DND-41 (cell line): ENCODE results near the gene PRSS2.
"Not testable (repeated sequence)": the region's sequence is repeated elsewhere in the genome, so short reads cannot be mapped to it uniquely, and the experiment has no call there.

Experiments
- ATAC-seq: fragments of 200-7000 bp; cut with Tn5 transposase; 3 replicates; pipeline ENCODE4 v1.9.1; 2021; ENCODE audit warnings: low read depth; ENCODE audit not compliant: insufficient read depth
- DNase-seq: peaks from one replicate; pipeline ENCODE4 v3.0.0-alpha.2; 2020
- H2AFZ ChIP-seq: 2 replicates; pipeline ENCODE4 v1.6.0; 2012; ENCODE audit warnings: low read depth, low read length
- H3K27ac ChIP-seq: 2 replicates; pipeline ENCODE4 v1.5.1; 2012; ENCODE audit warnings: low read length, inconsistent platforms
- H3K27me3 ChIP-seq: fragments of 200-600 bp; sonication (generic); 2 replicates; pipeline ENCODE4 v1.6.0; 2012; ENCODE audit warnings: low read length, mild to moderate bottlenecking, inconsistent platforms; ENCODE audit not compliant: insufficient read depth, poor library complexity
- H3K36me3 ChIP-seq: 2 replicates; pipeline ENCODE4 v1.5.1; 2012; ENCODE audit warnings: low read length, inconsistent platforms; ENCODE audit not compliant: insufficient read depth
- H3K4me1 ChIP-seq: 2 replicates; pipeline ENCODE4 v1.5.1; 2012; ENCODE audit warnings: mild to moderate bottlenecking, low read length; ENCODE audit not compliant: insufficient read depth
- H3K4me2 ChIP-seq: 2 replicates; pipeline ENCODE4 v1.6.0; 2012; ENCODE audit warnings: mild to moderate bottlenecking, moderate library complexity, low read length, inconsistent platforms; ENCODE audit not compliant: insufficient read depth
- H3K4me3 ChIP-seq, 2 experiments: fragments of 200-600 bp in 1 of 2; shearing (Covaris generic) in 1 of 2; 2 replicates each; pipeline ENCODE4 v1.5.1; 2012 to 2016; ENCODE audit warnings: inconsistent platforms in 2 of 2, low read length in 2 of 2, mild to moderate bottlenecking in 2 of 2, low read depth in 1 of 2, moderate library complexity in 1 of 2
- H3K79me2 ChIP-seq: 2 replicates; pipeline ENCODE4 v1.6.0; 2012; ENCODE audit warnings: low read length, inconsistent platforms; ENCODE audit not compliant: insufficient read depth
- H3K9ac ChIP-seq: 2 replicates; pipeline ENCODE4 v1.6.0; 2012; ENCODE audit warnings: low read depth, mild to moderate bottlenecking, inconsistent platforms, low read length, moderate library complexity
- H3K9me3 ChIP-seq: 2 replicates; pipeline ENCODE4 v1.5.1; 2012; ENCODE audit warnings: low read length, moderate library complexity, mild to moderate bottlenecking, inconsistent platforms; ENCODE audit not compliant: insufficient read depth, severe bottlenecking
- H4K20me1 ChIP-seq: 2 replicates; pipeline ENCODE4 v1.6.0; 2012; ENCODE audit warnings: low read length; ENCODE audit not compliant: insufficient read depth
- EZH2 ChIP-seq: IDR thresholded peaks from 3 replicates; pipeline ENCODE4 v1.6.1; 2012; ENCODE audit warnings: borderline replicate concordance, low read depth, mild to moderate bottlenecking, moderate library complexity, low read length, inconsistent platforms; ENCODE audit not compliant: severe bottlenecking
- TF ChIP-seq, protein P1 (sequence below): IDR thresholded peaks from 2 replicates; pipeline ENCODE4 v1.5.1; 2012; ENCODE audit warnings: borderline replicate concordance, low read length, moderate library complexity, mild to moderate bottlenecking; ENCODE audit not compliant: poor library complexity, severe bottlenecking; ENCODE audit errors: extremely low read depth

Gene PRSS2

DNA sequence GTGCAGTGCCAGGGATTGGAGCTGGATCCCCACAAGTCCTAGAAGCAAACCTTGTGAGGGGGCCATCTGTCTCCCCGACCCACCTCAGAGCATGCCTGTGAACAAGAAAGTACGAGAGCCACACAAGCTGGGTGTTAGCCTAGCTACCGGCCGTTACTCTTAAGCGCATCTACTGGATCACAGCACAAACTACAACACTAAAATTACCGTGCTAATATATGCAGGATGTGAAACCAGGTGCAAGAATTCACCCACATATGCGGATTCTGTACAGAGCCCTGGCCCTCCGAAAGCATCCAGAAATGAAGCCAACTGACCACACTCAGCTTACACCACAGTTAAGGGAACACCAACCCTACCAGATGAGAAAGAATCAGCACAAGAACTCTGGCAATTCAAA lies 37.5 kb upstream of the PRSS2 start:
- no peak overlapping the region for H3K9ac ChIP-seq
- no peak overlapping the region for H3K4me2 ChIP-seq
- no peaks in the 10 kb centered on the region for H3K36me3 ChIP-seq
- no peaks in the 10 kb centered on the region for H3K4me1 ChIP-seq
- H3K9me3 ChIP-seq, result no peaks in the 10 kb centered on the region
- no peaks in the 10 kb centered on the region for H3K27me3 ChIP-seq
- no peak for DNase-seq
- no peaks in the 10 kb centered on the region for H4K20me1 ChIP-seq
- H2AFZ ChIP-seq, result no peak overlapping the region
- TF ChIP-seq EZH2, result no peak
- H3K4me3 ChIP-seq, result no peak overlapping the region
- ATAC-seq, result no peak
- no peak overlapping the region for H3K27ac ChIP-seq
- H3K79me2 ChIP-seq, result no peaks in the 10 kb centered on the region

DNA sequence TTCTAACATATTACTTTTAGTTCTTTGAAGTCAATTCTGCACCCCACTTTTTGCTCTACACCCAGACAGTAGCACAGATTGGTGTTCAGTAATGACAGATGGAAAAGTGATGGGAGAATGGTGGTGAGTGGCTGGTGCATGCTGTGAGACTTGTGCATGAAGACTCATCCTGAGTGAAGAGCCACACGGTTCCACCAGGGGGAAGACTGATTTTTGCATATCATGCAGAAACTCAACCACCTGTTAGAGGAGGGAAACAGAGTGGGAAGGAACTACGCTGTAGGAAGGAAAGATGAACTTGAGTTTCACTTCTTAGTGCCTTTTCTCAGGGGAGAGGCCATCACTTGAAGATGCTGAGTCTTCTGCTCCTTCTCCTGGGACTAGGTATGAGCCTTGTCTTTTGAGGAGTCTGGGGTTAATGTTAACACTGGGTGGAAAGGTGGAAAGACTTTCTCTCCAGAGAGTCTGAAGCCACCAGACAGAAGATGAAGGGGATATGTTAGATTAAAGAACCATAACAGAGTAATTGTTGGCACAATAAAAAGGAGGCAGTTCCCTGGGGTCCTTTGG lies 30.8 kb upstream of the PRSS2 start:
- ATAC-seq, result no peak
- no peak for DNase-seq
- no peak overlapping the region for H3K4me2 ChIP-seq

DNA sequence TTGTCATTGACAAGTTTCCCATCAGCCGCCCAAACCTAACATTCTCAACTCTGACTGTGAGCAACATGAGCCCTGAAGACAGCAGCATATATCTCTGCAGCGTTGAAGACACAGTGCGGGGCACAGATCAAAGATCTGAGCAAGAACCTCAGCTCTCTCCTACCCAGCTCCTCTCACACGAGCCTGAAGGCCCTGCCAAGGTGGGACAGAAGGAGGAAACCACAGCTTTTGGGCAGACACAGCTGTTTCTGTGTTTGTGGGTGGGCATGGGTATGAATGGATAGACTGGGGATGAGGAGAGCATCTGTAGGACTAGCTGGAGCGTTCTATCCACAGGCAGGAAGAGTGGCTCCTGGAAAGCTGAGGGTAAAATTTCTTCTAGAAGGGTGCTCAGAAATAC lies 30.0 kb upstream of the PRSS2 start:
- H3K27ac ChIP-seq, result no peak overlapping the region
- no peak overlapping the region for H3K9ac ChIP-seq
- H4K20me1 ChIP-seq, result no peaks in the 10 kb centered on the region
- no peak overlapping the region for H2AFZ ChIP-seq
- no peak for DNase-seq
- H3K4me1 ChIP-seq, result no peaks in the 10 kb centered on the region
- TF ChIP-seq EZH2, result no peak
- TF ChIP-seq, protein P1, sequence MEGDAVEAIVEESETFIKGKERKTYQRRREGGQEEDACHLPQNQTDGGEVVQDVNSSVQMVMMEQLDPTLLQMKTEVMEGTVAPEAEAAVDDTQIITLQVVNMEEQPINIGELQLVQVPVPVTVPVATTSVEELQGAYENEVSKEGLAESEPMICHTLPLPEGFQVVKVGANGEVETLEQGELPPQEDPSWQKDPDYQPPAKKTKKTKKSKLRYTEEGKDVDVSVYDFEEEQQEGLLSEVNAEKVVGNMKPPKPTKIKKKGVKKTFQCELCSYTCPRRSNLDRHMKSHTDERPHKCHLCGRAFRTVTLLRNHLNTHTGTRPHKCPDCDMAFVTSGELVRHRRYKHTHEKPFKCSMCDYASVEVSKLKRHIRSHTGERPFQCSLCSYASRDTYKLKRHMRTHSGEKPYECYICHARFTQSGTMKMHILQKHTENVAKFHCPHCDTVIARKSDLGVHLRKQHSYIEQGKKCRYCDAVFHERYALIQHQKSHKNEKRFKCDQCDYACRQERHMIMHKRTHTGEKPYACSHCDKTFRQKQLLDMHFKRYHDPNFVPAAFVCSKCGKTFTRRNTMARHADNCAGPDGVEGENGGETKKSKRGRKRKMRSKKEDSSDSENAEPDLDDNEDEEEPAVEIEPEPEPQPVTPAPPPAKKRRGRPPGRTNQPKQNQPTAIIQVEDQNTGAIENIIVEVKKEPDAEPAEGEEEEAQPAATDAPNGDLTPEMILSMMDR, result no peak
- no peak overlapping the region for H3K4me2 ChIP-seq
- no peak overlapping the region for H3K4me3 ChIP-seq
- ATAC-seq, result no peak
- no peaks in the 10 kb centered on the region for H3K27me3 ChIP-seq
- H3K9me3 ChIP-seq, result no peaks in the 10 kb centered on the region
- H3K36me3 ChIP-seq, result no peaks in the 10 kb centered on the region
- no peaks in the 10 kb centered on the region for H3K79me2 ChIP-seq

More for the DNA sequence above, 30.8 kb upstream of the PRSS2 start:
- H3K4me3 ChIP-seq, result no peak overlapping the region
- no peaks in the 10 kb centered on the region for H3K27me3 ChIP-seq
- no peaks in the 10 kb centered on the region for H3K4me1 ChIP-seq
- no peak overlapping the region for H2AFZ ChIP-seq
- H3K9me3 ChIP-seq, result no peaks in the 10 kb centered on the region
- H3K9ac ChIP-seq, result no peak overlapping the region
- H3K27ac ChIP-seq, result no peak overlapping the region
- no peaks in the 10 kb centered on the region for H4K20me1 ChIP-seq
- TF ChIP-seq EZH2, result no peak
- TF ChIP-seq, protein P1, result no peak
- H3K36me3 ChIP-seq, result no peaks in the 10 kb centered on the region
- no peaks in the 10 kb centered on the region for H3K79me2 ChIP-seq

DNA sequence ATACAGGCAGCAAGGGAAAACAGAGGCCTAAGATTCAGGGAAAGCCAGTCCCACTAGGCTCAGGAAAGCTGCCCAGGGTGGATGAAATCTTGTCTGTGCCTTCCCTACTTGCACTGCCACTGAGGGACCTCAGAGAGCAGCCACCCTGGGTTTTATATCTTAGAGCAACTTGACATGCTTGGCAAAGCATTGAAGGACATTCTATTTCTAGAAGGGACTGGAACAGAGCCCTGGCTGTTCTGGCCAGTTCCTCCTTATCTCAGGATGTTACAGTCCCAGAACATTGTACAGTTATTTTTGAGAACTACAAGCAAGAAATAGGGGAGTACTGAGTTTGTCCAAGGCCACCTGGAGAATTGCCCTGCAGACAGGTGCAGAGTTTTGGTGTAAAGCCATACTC lies 28.8 kb upstream of the PRSS2 start:
- not testable (repeated sequence) for H3K9ac ChIP-seq, H3K4me2 ChIP-seq

More for the DNA sequence above, 28.8 kb upstream of the PRSS2 start:
- DNase-seq, H3K4me3 ChIP-seq, H3K9me3 ChIP-seq, H3K79me2 ChIP-seq, H3K36me3 ChIP-seq, H3K4me1 ChIP-seq, H3K27ac ChIP-seq, H2AFZ ChIP-seq, H4K20me1 ChIP-seq, H3K27me3 ChIP-seq, ATAC-seq: not testable (repeated sequence)
